HG03045 (cell line): Measurements from ENCODE around the gene MANF.

ENCODE experiments used
- ATAC-seq: cut with Tn5 transposase; IDR thresholded peaks from one replicate; pipeline ENCODE4 v1.9.1; 2021; ENCODE audit warnings: mild to moderate bottlenecking, moderate library complexity; ENCODE audit not compliant: unreplicated experiment

The MANF gene

GRCh38 chr3:51422211-51422610 is 37.1 kb downstream of the MANF start:
- no peak for ATAC-seq

- ATAC-seq: no peak
Observed at GRCh38 chr3:51426921-51427320, 41.8 kb downstream of the MANF start.

GRCh38 chr3:51429138-51429537 is 44.0 kb downstream of the MANF start:
- no peak for ATAC-seq

- no peak for ATAC-seq
Observed at GRCh38 chr3:51434110-51434509, 49.0 kb downstream of the MANF start.

- no peak for ATAC-seq
Observed at GRCh38 chr3:51434746-51435327, 49.7 kb downstream of the MANF start.

GRCh38 chr3:51436998-51437639 is 52.0 kb downstream of the MANF start:
- ATAC-seq: no peak
